Measurements from ENCODE around the gene ADCY2. TPM values are rescaled to one million over a fixed set of nuclear protein-coding genes. Genes with fewer than 3 reads are reported as not detected.

The ADCY2 gene
- total RNA-seq (10 to 100 TPM in 3 of 7 donors, 1 to 10 TPM in 4; 4.9 to 22.8 (median 9.0) TPM), polyA plus RNA-seq (1 to 10 TPM; 4.0 to 5.3 TPM)
- long read RNA-seq, donor 1, partial matches to known transcripts = 7 of 8 reads
- long read RNA-seq, donor 1, other reads (novel, unspliced or antisense) = 1 of 8 reads
- long read RNA-seq, donor 2 = 0 reads
- long read RNA-seq, donor 3, full-length matches to known transcripts = 4 of 7 reads
- long read RNA-seq, donor 3, partial matches to known transcripts = 1 of 7 reads
- long read RNA-seq, donor 3, other reads (novel, unspliced or antisense) = 2 of 7 reads

DNA sequence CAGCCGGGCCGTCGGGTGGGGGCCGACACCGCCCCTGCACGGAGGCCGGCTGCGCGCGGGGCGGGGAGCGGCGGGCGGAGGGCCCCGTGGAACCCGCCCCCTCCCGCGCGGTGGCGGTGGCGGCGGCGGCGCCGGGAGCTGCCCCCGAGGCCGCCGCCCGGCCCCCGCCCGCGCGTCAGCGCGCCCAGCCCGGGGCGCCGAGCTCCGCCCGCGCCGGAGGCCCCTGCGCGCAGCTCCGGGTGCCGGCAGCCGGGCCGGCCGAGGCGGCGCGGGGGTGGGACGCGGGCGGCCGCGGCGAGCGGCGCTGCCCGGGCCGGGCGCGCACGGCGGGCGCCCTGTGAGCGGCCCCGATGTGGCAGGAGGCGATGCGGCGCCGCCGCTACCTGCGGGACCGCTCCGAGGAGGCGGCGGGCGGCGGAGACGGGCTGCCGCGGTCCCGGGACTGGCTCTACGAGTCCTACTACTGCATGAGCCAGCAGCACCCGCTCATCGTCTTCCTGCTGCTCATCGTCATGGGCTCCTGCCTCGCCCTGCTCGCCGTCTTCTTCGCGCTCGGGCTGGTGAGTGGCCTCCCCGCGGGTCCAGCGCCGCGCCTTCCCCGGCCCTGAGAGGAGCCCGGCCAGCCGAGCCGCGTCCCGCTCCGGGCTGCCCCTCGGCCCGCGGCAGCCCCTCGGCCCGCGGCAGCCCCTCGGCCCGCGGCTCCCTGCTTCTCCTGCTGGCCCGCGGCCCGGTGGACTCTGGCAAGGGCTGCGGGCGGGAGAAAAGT, at the start of gene ADCY2:
Gene ADCY2, plus strand, starts transcription at position 192 of the 766 bp plus-strand sequence. Its CDS starts 159 bp downstream, at position 351.
- WGBS, 3 donors = 0 to 1% (median 1%) methylated on average over 35 to 115 of the region's 121 CpGs
- intact Hi-C loops (cut with DNase I) = loop anchor here in 2 of 4 donors (2.0 to 10.0 kb wide), 3 partner anchors 351 to 631 kb away; partner anchors contain the start of gene CFAP90 (in 1 of the 2)
- H3K4me3 ChIP-seq = peak within 1 kb of the TSS; percentile 59
- peak within 1 kb of the TSS; percentile 70 to 79 for H3K27ac ChIP-seq
- no peaks in the 10 kb centered on the region for H3K4me1 ChIP-seq (ENCODE audit: insufficient read depth)
- no peaks in the 10 kb centered on the region for H3K9me3 ChIP-seq
- H3K36me3 ChIP-seq = no peaks in the 10 kb centered on the region
- DNase-seq = peak; percentile 24 to 57 (median 42)
- no peaks in the 10 kb centered on the region for H3K27me3 ChIP-seq
- no peak for TF ChIP-seq EP300 (IDR thresholded peaks at IDR 0.05)
- TF ChIP-seq, protein P1, sequence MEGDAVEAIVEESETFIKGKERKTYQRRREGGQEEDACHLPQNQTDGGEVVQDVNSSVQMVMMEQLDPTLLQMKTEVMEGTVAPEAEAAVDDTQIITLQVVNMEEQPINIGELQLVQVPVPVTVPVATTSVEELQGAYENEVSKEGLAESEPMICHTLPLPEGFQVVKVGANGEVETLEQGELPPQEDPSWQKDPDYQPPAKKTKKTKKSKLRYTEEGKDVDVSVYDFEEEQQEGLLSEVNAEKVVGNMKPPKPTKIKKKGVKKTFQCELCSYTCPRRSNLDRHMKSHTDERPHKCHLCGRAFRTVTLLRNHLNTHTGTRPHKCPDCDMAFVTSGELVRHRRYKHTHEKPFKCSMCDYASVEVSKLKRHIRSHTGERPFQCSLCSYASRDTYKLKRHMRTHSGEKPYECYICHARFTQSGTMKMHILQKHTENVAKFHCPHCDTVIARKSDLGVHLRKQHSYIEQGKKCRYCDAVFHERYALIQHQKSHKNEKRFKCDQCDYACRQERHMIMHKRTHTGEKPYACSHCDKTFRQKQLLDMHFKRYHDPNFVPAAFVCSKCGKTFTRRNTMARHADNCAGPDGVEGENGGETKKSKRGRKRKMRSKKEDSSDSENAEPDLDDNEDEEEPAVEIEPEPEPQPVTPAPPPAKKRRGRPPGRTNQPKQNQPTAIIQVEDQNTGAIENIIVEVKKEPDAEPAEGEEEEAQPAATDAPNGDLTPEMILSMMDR (IDR thresholded peaks at IDR 0.05) = no peak
- TF ChIP-seq POLR2A (IDR thresholded peaks at IDR 0.05) = no peak

DNA sequence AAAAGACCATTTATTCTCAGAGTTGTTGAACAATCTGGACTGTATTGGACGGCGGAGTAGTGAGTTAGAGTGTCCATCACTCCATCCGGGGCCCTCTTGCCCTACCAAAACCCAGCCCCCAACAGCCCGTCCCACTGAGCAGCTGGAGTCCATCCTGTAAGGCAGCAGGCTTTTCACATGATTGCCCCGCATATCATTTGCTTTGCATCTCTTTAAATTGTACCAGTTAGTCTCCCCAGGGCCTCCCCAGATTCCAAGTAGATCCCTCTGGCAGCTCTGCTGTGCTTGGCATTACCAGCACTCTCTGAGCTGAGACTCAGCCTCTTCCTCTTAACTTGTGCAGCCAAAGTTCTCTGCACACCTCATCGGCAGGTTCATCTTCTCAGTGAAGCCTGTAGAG, 48.6 kb upstream of the ADCY2 start:
- TF ChIP-seq EP300 (IDR thresholded peaks at IDR 0.05) = no peak
- TF ChIP-seq, protein P1 (IDR thresholded peaks at IDR 0.05) = no peak
- TF ChIP-seq POLR2A (IDR thresholded peaks at IDR 0.05) = no peak
- H3K4me1 ChIP-seq (ENCODE audit: insufficient read depth) = no peaks in the 10 kb centered on the region
- DNase-seq = no peak
- no peak overlapping the region for H3K27ac ChIP-seq
- intact Hi-C loops (cut with DNase I) = no loop called here
- no peaks in the 10 kb centered on the region for H3K27me3 ChIP-seq
- H3K4me3 ChIP-seq = no peak overlapping the region
- WGBS, 3 donors = 62 to 72% (median 66%) methylated on average over 6 of the region's 6 CpGs
- no peaks in the 10 kb centered on the region for H3K9me3 ChIP-seq
- H3K36me3 ChIP-seq = no peaks in the 10 kb centered on the region

DNA sequence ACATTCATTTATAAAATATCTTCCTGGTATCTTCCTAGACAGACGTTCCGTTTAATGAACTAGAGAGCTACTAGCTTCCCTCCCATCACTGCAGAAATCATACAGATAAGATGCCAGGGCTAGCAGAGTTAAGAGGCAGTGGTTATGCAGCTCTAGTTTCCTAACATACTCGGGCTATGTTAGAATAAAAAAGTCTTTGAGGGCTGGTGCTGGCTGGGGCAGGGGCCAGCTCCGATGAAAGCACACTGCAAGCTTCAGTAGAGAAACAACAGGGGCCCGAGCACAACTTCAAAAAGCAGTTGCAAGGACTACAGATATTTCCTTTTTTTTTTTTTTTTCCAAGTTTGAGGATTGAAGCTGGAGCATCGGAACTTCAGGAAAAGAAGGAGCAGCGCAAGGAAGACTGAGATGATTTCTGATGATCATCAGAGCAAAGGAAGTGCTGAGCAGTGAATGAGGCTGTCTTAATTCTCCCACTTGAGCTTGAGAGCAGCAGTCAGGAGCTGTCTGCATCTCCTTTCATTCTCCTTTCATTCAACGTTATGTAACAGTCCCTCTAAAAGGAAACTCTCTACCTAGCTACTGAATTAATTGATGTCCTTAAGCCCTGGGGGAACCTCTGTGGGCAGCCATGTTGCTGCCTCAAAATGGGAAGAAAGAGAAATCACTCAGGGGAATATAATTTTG, 47.6 kb upstream of the ADCY2 start:
- intact Hi-C loops (cut with DNase I) = no loop called here

DNA sequence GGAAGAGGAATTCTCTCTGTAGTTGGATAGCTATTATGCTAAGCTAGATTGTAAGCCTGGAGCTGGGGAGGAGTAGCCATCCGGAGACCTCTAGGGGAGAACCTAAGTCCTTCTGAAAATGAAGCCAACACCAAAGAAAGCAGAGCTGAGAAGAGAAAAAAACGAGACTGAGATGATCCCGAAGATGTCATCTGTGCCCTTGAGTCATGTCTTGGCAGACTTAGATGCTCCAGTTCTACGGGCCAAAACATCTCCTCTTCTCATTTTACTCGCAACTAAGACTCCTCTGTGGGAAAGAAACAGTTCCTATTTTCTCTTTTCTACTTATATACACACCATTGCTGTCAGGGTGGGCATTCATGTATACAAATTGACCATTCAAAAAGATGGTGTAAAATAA, 34.3 kb upstream of the ADCY2 start:
- no peak overlapping the region for H3K4me3 ChIP-seq
- H3K4me1 ChIP-seq (ENCODE audit: insufficient read depth) = no peaks in the 10 kb centered on the region
- DNase-seq = no peak
- no peaks in the 10 kb centered on the region for H3K9me3 ChIP-seq
- H3K36me3 ChIP-seq = no peaks in the 10 kb centered on the region
- 68 to 83% (median 71%) methylated on average over 5 of the region's 5 CpGs for WGBS, 3 donors
- no peak for TF ChIP-seq EP300 (IDR thresholded peaks at IDR 0.05)
- intact Hi-C loops (cut with DNase I) = no loop called here
- H3K27ac ChIP-seq = no peak overlapping the region
- H3K27me3 ChIP-seq = no peaks in the 10 kb centered on the region

More for the DNA sequence above, 47.6 kb upstream of the ADCY2 start:
- DNase-seq = no peak
- TF ChIP-seq EP300 (IDR thresholded peaks at IDR 0.05) (no peak), POLR2A (IDR thresholded peaks at IDR 0.05) (no peak)
- TF ChIP-seq, protein P1 (IDR thresholded peaks at IDR 0.05) = no peak
- no peak overlapping the region for H3K4me3 ChIP-seq
- no peaks in the 10 kb centered on the region for H3K4me1 ChIP-seq (ENCODE audit: insufficient read depth)
- 16 to 33% (median 16%) methylated on average over 8 of the region's 8 CpGs for WGBS, 3 donors
- no peak overlapping the region for H3K27ac ChIP-seq
- H3K27me3 ChIP-seq = no peaks in the 10 kb centered on the region
- no peaks in the 10 kb centered on the region for H3K9me3 ChIP-seq
- no peaks in the 10 kb centered on the region for H3K36me3 ChIP-seq
